HepG2 (cell line): ENCODE measurements around the gene CRLF1. TPM values are rescaled to one million over a fixed set of nuclear protein-coding genes. Genes with fewer than 3 reads are reported as not detected.
A peak's percentile ranks its signal among the peaks of the same experiment; 100 is the strongest.

Experiments
- ADNP ChIP-seq: sonication (generic); formaldehyde crosslinking; IDR thresholded peaks from 2 replicates; pipeline ENCODE4 v1.4.0; 2020; ENCODE audit warnings: missing genetic modification reagents
- BCL6 ChIP-seq: IDR thresholded peaks from 2 replicates; pipeline ENCODE4 v1.6.1; 2016; ENCODE audit warnings: missing genetic modification reagents, missing compliant biosample characterization
- CHD4 ChIP-seq: fragments of 200-600 bp; sonication (generic); IDR thresholded peaks from 2 replicates; pipeline ENCODE4 v1.7.0; 2017; ENCODE audit warnings: mild to moderate bottlenecking, low read length, borderline replicate concordance
- CREM ChIP-seq, 2 experiments: sonication (generic) in 1 of 2; formaldehyde crosslinking in 1 of 2; IDR thresholded peaks; 2 replicates each; pipeline versions ENCODE4 v1.4.0 to v1.6.1; 2016 to 2020; ENCODE audit warnings: antibody characterized with exemption in 1 of 2, mild to moderate bottlenecking in 1 of 2, missing genetic modification reagents in 1 of 2
- ETV6 ChIP-seq: sonication (generic); formaldehyde crosslinking; conservative IDR thresholded peaks from 2 replicates; pipeline ENCODE4 v1.4.0; 2020; ENCODE audit warnings: missing genetic modification reagents
- MAFG ChIP-seq: sonication (generic); formaldehyde crosslinking; IDR thresholded peaks from 2 replicates; pipeline ENCODE4 v1.5.1; 2020; ENCODE audit warnings: mild to moderate bottlenecking, missing genetic modification reagents
- MTA1 ChIP-seq: sonication (generic); formaldehyde crosslinking; IDR thresholded peaks from 2 replicates; pipeline ENCODE4 v1.4.0; 2020; ENCODE audit warnings: missing genetic modification reagents, mild to moderate bottlenecking, borderline replicate concordance
- SOX6 ChIP-seq, 2 experiments: fragments of 450-650 bp in 1 of 2; sonication (generic) in 1 of 2; formaldehyde crosslinking in 1 of 2; IDR thresholded peaks; 2 replicates each; pipeline versions ENCODE4 v1.4.0 to v1.6.1; 2017 to 2020; ENCODE audit warnings: antibody characterized with exemption in 1 of 2, mild to moderate bottlenecking in 1 of 2, missing genetic modification reagents in 1 of 2
- SPEN ChIP-seq: sonication (generic); formaldehyde crosslinking; IDR thresholded peaks from 2 replicates; pipeline ENCODE4 v1.5.1; 2020; ENCODE audit warnings: low read depth, mild to moderate bottlenecking, missing genetic modification reagents
- ZBTB42 ChIP-seq: sonication (generic); formaldehyde crosslinking; IDR thresholded peaks from 2 replicates; pipeline ENCODE4 v1.5.0; 2020; ENCODE audit warnings: mild to moderate bottlenecking, missing genetic modification reagents
- ZBTB7A ChIP-seq: sonication (generic); formaldehyde crosslinking; IDR thresholded peaks from 2 replicates; pipeline ENCODE4 v1.8.0; 2022; ENCODE audit warnings: mild to moderate bottlenecking, missing genetic modification reagents
- ZNF274 ChIP-seq: sonication (generic); formaldehyde crosslinking; IDR thresholded peaks from 2 replicates; pipeline ENCODE4 v1.5.1; 2020; ENCODE audit warnings: mild to moderate bottlenecking, missing genetic modification reagents
- ZNF761 ChIP-seq: sonication (generic); formaldehyde crosslinking; conservative IDR thresholded peaks from 2 replicates; pipeline ENCODE4 v1.4.0; 2020; ENCODE audit warnings: mild to moderate bottlenecking, missing genetic modification reagents
- ZNF788 ChIP-seq: sonication (generic); formaldehyde crosslinking; IDR thresholded peaks from 2 replicates; pipeline ENCODE4 v1.5.0; 2020; ENCODE audit warnings: mild to moderate bottlenecking, missing genetic modification reagents, borderline replicate concordance
- polyA plus RNA-seq, 8 experiments: library from polyadenylated mRNA; depleted of rRNA in 3 of 8; stranded (reverse) in 7 of 8; unstranded in 1 of 8; fragments of >200 nt; fragmentation: Illumina TruSeq in 4 of 8; extraction: Trizol in 4 of 8; gene quantifications; 2 replicates each; pipeline versions ENCODE4 v1.2.1 to v1.2.3, GENCODE V29; 2011 to 2016; ENCODE audit warnings: low read depth in 4 of 8, missing spikeins in 1 of 8, mixed read lengths in 1 of 8; ENCODE audit not compliant: insufficient read depth in 1 of 8
- total RNA-seq, 5 experiments: library from RNA; depleted of rRNA; stranded (reverse); fragments of >200 nt; fragmentation: Illumina TruSeq; extraction: Trizol; gene quantifications; 2 replicates each; pipeline ENCODE4 v1.2.3, GENCODE V29; 2016; ENCODE audit warnings: low read depth in 1 of 5
- TF ChIP-seq, protein P1 (sequence below): IDR thresholded peaks from 2 replicates; pipeline ENCODE4 v1.6.1; 2016; ENCODE audit warnings: low read depth, borderline replicate concordance
- TF ChIP-seq, protein P2 (sequence below): sonication (generic); formaldehyde crosslinking; IDR thresholded peaks from 2 replicates; pipeline ENCODE4 v1.5.0; 2020; ENCODE audit warnings: mild to moderate bottlenecking, missing genetic modification reagents, borderline replicate concordance
- TF ChIP-seq, protein P3 (sequence below): sonication (generic); formaldehyde crosslinking; IDR thresholded peaks from 2 replicates; pipeline ENCODE4 v1.4.0; 2020; ENCODE audit warnings: missing genetic modification reagents, low read depth, mild to moderate bottlenecking, borderline replicate concordance
- TF ChIP-seq, protein P4 (sequence below): sonication (generic); formaldehyde crosslinking; IDR thresholded peaks from 2 replicates; pipeline ENCODE4 v1.4.0; 2020; ENCODE audit warnings: low read depth, missing genetic modification reagents
- TF ChIP-seq, protein P5 (sequence below): fragments of 450-650 bp; IDR thresholded peaks from 2 replicates; pipeline ENCODE4 v1.6.1; 2016

Gene CRLF1
- total and polyA plus RNA-seq, 2 of the 13 experiments (the other 11 are each of a cell fraction or from before 2014, with no cell fraction given): 217 to 296 TPM

DNA sequence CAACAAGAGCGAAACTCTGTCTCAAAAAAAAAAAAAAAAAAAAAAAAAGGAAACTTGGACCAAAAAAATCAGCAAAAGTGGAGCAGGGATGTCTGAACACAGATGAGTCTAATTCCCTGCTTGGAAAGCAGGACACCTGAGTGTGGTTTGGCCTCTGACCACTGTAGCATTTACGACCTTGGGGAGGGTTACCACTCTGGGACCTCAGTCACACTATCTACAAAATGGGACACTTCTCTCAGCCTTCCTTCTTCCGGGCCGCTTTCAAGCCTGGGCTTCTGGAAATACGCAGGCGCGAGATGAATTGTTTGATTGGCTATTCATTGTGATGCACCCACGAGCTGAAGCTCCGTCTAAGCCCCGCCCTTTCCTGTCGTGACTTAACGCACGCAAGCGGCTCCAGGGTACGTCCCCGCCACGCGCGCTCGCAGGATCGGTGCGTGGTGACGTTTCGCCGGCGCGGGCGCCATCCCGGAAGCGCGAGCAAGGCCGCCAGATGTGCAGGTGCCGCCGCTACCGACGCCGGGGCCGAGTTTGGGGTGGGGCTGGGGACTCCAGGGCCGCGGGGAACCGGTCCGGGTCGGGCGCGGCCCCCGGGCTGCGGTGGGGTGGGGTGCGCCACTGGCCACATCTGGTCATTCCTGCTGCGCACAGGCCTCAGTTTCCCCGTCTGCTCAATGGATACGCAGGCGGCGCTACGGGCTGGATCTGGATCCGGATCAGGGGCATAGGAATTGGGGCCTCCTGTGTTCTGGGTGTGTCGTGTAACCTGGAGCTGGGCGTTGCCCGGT, 49.0 kb downstream of the CRLF1 start, which contains the start of gene KXD1 (continued):
- peak; percentile 95 for TF ChIP-seq CHD4
- TF ChIP-seq SPEN (CRISPR knock-in tag): peak; percentile 85
- peak; percentile 20; the same call in 1 of the 2 replicates for TF ChIP-seq BCL6 (CRISPR knock-in tag)
- TF ChIP-seq ZBTB42 (CRISPR knock-in tag): peak; percentile 90; the same call in 1 of the 2 replicates
- no peak for TF ChIP-seq SOX6 (IDR thresholded peaks at IDR 0.05)
- TF ChIP-seq SOX6 (CRISPR knock-in tag; IDR thresholded peaks at IDR 0.05): peak; percentile 26; the same call in 1 of the 2 replicates
- TF ChIP-seq, protein P1, sequence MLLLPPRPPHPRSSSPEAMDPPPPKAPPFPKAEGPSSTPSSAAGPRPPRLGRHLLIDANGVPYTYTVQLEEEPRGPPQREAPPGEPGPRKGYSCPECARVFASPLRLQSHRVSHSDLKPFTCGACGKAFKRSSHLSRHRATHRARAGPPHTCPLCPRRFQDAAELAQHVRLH (CRISPR knock-in tag): peak; percentile 67; the same call in 1 of the 2 replicates
- TF ChIP-seq ZNF274 (CRISPR knock-in tag): peak; percentile 26; the same call in 1 of the 2 replicates
- TF ChIP-seq, protein P2, sequence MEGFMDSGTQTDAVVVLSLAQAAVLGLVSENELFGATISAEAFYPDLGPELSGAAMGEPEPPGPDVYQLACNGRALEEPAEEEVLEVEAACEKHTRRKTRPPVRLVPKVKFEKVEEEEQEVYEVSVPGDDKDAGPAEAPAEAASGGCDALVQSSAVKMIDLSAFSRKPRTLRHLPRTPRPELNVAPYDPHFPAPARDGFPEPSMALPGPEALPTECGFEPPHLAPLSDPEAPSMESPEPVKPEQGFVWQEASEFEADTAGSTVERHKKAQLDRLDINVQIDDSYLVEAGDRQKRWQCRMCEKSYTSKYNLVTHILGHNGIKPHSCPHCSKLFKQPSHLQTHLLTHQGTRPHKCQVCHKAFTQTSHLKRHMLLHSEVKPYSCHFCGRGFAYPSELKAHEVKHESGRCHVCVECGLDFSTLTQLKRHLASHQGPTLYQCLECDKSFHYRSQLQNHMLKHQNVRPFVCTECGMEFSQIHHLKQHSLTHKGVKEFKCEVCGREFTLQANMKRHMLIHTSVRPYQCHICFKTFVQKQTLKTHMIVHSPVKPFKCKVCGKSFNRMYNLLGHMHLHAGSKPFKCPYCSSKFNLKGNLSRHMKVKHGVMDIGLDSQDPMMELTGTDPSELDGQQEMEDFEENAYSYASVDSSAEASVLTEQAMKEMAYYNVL: 0 out of 2 replicates have a peak, but pooled peaks have one; percentile 36
- peak; percentile 28; the same call in 1 of the 2 replicates for TF ChIP-seq ZNF788 (CRISPR knock-in tag)
- TF ChIP-seq ADNP: peak; percentile 100
- TF ChIP-seq, protein P3, sequence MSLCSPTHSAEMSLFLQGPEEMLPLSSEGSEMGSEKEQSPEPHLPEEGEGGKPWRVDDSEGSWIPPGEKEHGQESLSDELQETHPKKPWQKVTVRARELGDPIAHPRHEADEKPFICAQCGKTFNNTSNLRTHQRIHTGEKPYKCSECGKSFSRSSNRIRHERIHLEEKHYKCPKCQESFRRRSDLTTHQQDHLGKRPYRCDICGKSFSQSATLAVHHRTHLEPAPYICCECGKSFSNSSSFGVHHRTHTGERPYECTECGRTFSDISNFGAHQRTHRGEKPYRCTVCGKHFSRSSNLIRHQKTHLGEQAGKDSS (CRISPR knock-in tag): 0 out of 2 replicates have a peak, but pooled peaks have one; percentile 12
- peak; percentile 50 for TF ChIP-seq CREM (IDR thresholded peaks at IDR 0.05)
- no peak for TF ChIP-seq CREM (CRISPR knock-in tag; IDR thresholded peaks at IDR 0.05)
- TF ChIP-seq ETV6: 0 out of 2 replicates have a peak, but pooled peaks have one; percentile 37
- peak; percentile 81; the same call in 1 of the 2 replicates for TF ChIP-seq MTA1 (CRISPR knock-in tag)
- peak; percentile 43; the same call in 1 of the 2 replicates for TF ChIP-seq ZNF761 (CRISPR knock-in tag)
- TF ChIP-seq, protein P4, sequence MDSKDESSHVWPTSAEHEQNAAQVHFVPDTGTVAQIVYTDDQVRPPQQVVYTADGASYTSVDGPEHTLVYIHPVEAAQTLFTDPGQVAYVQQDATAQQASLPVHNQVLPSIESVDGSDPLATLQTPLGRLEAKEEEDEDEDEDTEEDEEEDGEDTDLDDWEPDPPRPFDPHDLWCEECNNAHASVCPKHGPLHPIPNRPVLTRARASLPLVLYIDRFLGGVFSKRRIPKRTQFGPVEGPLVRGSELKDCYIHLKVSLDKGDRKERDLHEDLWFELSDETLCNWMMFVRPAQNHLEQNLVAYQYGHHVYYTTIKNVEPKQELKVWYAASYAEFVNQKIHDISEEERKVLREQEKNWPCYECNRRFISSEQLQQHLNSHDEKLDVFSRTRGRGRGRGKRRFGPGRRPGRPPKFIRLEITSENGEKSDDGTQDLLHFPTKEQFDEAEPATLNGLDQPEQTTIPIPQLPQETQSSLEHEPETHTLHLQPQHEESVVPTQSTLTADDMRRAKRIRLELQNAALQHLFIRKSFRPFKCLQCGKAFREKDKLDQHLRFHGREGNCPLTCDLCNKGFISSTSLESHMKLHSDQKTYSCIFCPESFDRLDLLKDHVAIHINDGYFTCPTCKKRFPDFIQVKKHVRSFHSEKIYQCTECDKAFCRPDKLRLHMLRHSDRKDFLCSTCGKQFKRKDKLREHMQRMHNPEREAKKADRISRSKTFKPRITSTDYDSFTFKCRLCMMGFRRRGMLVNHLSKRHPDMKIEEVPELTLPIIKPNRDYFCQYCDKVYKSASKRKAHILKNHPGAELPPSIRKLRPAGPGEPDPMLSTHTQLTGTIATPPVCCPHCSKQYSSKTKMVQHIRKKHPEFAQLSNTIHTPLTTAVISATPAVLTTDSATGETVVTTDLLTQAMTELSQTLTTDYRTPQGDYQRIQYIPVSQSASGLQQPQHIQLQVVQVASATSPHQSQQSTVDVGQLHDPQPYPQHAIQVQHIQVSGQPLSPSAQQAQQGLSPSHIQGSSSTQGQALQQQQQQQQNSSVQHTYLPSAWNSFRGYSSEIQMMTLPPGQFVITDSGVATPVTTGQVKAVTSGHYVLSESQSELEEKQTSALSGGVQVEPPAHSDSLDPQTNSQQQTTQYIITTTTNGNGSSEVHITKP (CRISPR knock-in tag): peak; percentile 38; the same call in 1 of the 2 replicates
- TF ChIP-seq ZBTB7A: 0 out of 2 replicates have a peak, but pooled peaks have one; percentile 24
- TF ChIP-seq, protein P5, sequence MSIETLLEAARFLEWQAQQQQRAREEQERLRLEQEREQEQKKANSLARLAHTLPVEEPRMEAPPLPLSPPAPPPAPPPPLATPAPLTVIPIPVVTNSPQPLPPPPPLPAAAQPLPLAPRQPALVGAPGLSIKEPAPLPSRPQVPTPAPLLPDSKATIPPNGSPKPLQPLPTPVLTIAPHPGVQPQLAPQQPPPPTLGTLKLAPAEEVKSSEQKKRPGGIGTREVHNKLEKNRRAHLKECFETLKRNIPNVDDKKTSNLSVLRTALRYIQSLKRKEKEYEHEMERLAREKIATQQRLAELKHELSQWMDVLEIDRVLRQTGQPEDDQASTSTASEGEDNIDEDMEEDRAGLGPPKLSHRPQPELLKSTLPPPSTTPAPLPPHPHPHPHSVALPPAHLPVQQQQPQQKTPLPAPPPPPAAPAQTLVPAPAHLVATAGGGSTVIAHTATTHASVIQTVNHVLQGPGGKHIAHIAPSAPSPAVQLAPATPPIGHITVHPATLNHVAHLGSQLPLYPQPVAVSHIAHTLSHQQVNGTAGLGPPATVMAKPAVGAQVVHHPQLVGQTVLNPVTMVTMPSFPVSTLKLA: peak; percentile 61
- no peak for TF ChIP-seq MAFG (CRISPR knock-in tag)
